OCI-M2 (cell line): Measurements from ENCODE around the gene C1QTNF2.

Experiments
- DNase-seq: peaks from one replicate; lab custom pipeline; 2025; ENCODE audit not compliant: unreplicated experiment; lab: John Stamatoyannopoulos, UW

The C1QTNF2 gene

GRCh38 chr5:160375166-160375565 is 4.7 kb upstream of the C1QTNF2 start:
- DNase-seq, result no peak

GRCh38 chr5:160371294-160371693 is 868 bp upstream of the C1QTNF2 start:
- no peak for DNase-seq

GRCh38 chr5:160370713-160371034 is 248 bp upstream of the C1QTNF2 start:
- DNase-seq, result no peak

GRCh38 chr5:160367885-160368284 is 2.5 kb downstream of the C1QTNF2 start:
- DNase-seq, result no peak

GRCh38 chr5:160367261-160367660 is 3.2 kb downstream of the C1QTNF2 start:
- no peak for DNase-seq

GRCh38 chr5:160366230-160366629 is 4.2 kb downstream of the C1QTNF2 start:
- no peak for DNase-seq

- no peak for DNase-seq
Observed at GRCh38 chr5:160363660-160364395, 6.6 kb downstream of the C1QTNF2 start.

- DNase-seq, result no peak
Observed at GRCh38 chr5:160363211-160363610, 7.2 kb downstream of the C1QTNF2 start.

- no peak for DNase-seq
Observed at GRCh38 chr5:160361624-160362228, 8.7 kb downstream of the C1QTNF2 start.

GRCh38 chr5:160360310-160360709 is 10.1 kb downstream of the C1QTNF2 start:
- no peak for DNase-seq

GRCh38 chr5:160359816-160360215 is 10.6 kb downstream of the C1QTNF2 start:
- DNase-seq, result no peak

- no peak for DNase-seq
Observed at GRCh38 chr5:160359242-160359641, 11.2 kb downstream of the C1QTNF2 start.

- no peak for DNase-seq
Observed at GRCh38 chr5:160357861-160358411, 12.5 kb downstream of the C1QTNF2 start.

- no peak for DNase-seq
Observed at GRCh38 chr5:160357394-160357793, 13.0 kb downstream of the C1QTNF2 start.

- no peak for DNase-seq
Observed at GRCh38 chr5:160356550-160357347, 13.7 kb downstream of the C1QTNF2 start.

GRCh38 chr5:160354666-160355065 is 15.8 kb downstream of the C1QTNF2 start:
- no peak for DNase-seq

GRCh38 chr5:160353379-160353778 is 17.0 kb downstream of the C1QTNF2 start:
- no peak for DNase-seq

GRCh38 chr5:160352308-160352707 is 18.1 kb downstream of the C1QTNF2 start:
- no peak for DNase-seq

- DNase-seq, result no peak
Observed at GRCh38 chr5:160349935-160350303, 20.5 kb downstream of the C1QTNF2 start.

- DNase-seq, result no peak
Observed at GRCh38 chr5:160349249-160349934, 21.0 kb downstream of the C1QTNF2 start.

- DNase-seq, result no peak
Observed at GRCh38 chr5:160348080-160348479, 22.3 kb downstream of the C1QTNF2 start.
